K562 (cell line): ENCODE measurements around the gene CDC5L. TPM values are rescaled to one million over a fixed set of nuclear protein-coding genes. Genes with fewer than 3 reads are reported as not detected.

ENCODE experiments used
- ATAC-seq: fragments of 200-7000 bp; cut with Tn5 transposase; 3 replicates; pipeline ENCODE4 v1.9.1; 2020; ENCODE audit warnings: moderate library complexity
- BruUV-seq: library from RNA; stranded (reverse); fragments of 400-500 nt; replicated peaks from 2 replicates; lab custom pipeline; 2021; lab: Mats Ljungman, UMichigan
- CTCF ChIA-PET: fragments of 300-600 bp; formaldehyde crosslinking; extraction: SDS; loops from one replicate; lab custom pipeline; 2021; ENCODE audit warnings: low intra/inter-chr PET ratio; lab: Yijun Ruan, JAX
- POLR2A ChIA-PET: fragments of 300-600, 350-650 bp; sonication (Branson Sonifier 250); formaldehyde crosslinking; extraction: SDS; loops from one replicate; lab custom pipeline; 2021; ENCODE audit warnings: antibody characterized with exemption, inconsistent platforms; lab: Yijun Ruan, JAX
- DNase-seq, 4 experiments: peaks; one replicate each; pipeline versions ENCODE4 v3.0.0 to v3.0.0-alpha.2; 2011 to 2018; ENCODE audit warnings: low spot score in 3 of 4, mixed read lengths in 3 of 4; ENCODE audit errors: extremely low read depth in 1 of 4
- FAIRE-seq: peaks from 2 replicates; lab custom pipeline; 2011; peaks lifted over from hg19 to GRCh38; lab: Jason Lieb, UNC
- H2AFZ ChIP-seq: 2 replicates; pipeline ENCODE4 v1.6.0; 2011; ENCODE audit warnings: low read depth, low read length, control low read depth, inconsistent platforms
- H3K27ac ChIP-seq: fragments of 200-600 bp; 3 replicates; pipeline ENCODE4 v1.8.0; 2011; ENCODE audit warnings: low read depth, mild to moderate bottlenecking, control low read depth, inconsistent platforms, low read length, moderate library complexity, mixed read lengths; ENCODE audit errors: extremely low read depth
- H3K27me3 ChIP-seq, 2 experiments: fragments of 300-600 bp in 1 of 2; 2 replicates in 1 of 2; 3 replicates in 1 of 2; pipeline versions ENCODE4 v1.6.0 to v1.8.0; 2011; ENCODE audit warnings: inconsistent platforms in 2 of 2, low read length in 2 of 2, mild to moderate bottlenecking in 1 of 2, mixed read lengths in 1 of 2, moderate library complexity in 1 of 2; ENCODE audit not compliant: control insufficient read depth in 2 of 2, insufficient read depth in 2 of 2
- H3K36me3 ChIP-seq: fragments of 300-600 bp; 3 replicates; pipeline ENCODE4 v1.8.0; 2011; ENCODE audit warnings: mild to moderate bottlenecking, low read length, inconsistent platforms; ENCODE audit not compliant: control insufficient read depth, insufficient read depth
- H3K4me1 ChIP-seq, 2 experiments: fragments of 200-600 bp in 1 of 2; replicated peaks in 1 of 2; 2 replicates in 1 of 2; 3 replicates in 1 of 2; pipeline versions ENCODE4 v1.5.1 to v1.8.0; 2011; ENCODE audit warnings: inconsistent platforms in 2 of 2, low read length in 2 of 2, mild to moderate bottlenecking in 1 of 2, mixed read lengths in 1 of 2, moderate library complexity in 1 of 2; ENCODE audit not compliant: control insufficient read depth in 2 of 2, insufficient read depth in 2 of 2
- H3K4me2 ChIP-seq: 2 replicates; pipeline ENCODE4 v1.6.1; 2011; ENCODE audit warnings: low read length, control low read depth, inconsistent platforms, mixed read lengths; ENCODE audit not compliant: insufficient read depth
- H3K4me3 ChIP-seq: fragments of 200-600 bp; sonication (generic), shearing (Covaris generic); 2 replicates; pipeline ENCODE4 v1.5.1; 2016; ENCODE audit warnings: control low read depth, inconsistent platforms
- H3K79me2 ChIP-seq: fragments of 200-600 bp; 3 replicates; pipeline ENCODE4 v1.8.0; 2011; ENCODE audit warnings: low read length, inconsistent platforms; ENCODE audit not compliant: control insufficient read depth, insufficient read depth
- H3K9ac ChIP-seq, 2 experiments: 2 replicates each; pipeline versions ENCODE4 v1.6.0 to v1.6.1; 2011; ENCODE audit warnings: low read depth in 2 of 2, low read length in 2 of 2, control low read depth in 1 of 2, inconsistent platforms in 1 of 2, mild to moderate bottlenecking in 1 of 2, mixed read lengths in 1 of 2; ENCODE audit not compliant: insufficient read depth in 1 of 2
- H3K9me1 ChIP-seq: one replicate; pipeline ENCODE4 v1.6.0; 2011; ENCODE audit warnings: inconsistent platforms, mild to moderate bottlenecking, low read length, moderate library complexity; ENCODE audit not compliant: control insufficient read depth, insufficient read depth
- H3K9me3 ChIP-seq: replicated peaks from 2 replicates; pipeline ENCODE4 v1.5.1; 2011; ENCODE audit warnings: low read depth, low read length, inconsistent platforms; ENCODE audit not compliant: control insufficient read depth, insufficient read depth
- H4K20me1 ChIP-seq: replicated peaks from 2 replicates; pipeline ENCODE4 v1.6.1; 2011; ENCODE audit warnings: low read length, inconsistent platforms, mixed read lengths; ENCODE audit not compliant: control insufficient read depth, insufficient read depth
- NFIC ChIP-seq: fragments of 450-650 bp; IDR thresholded peaks from 2 replicates; pipeline ENCODE4 v1.6.1; 2017; ENCODE audit warnings: mild to moderate bottlenecking, inconsistent platforms
- PHB2 ChIP-seq: fragments of 450-650 bp; IDR thresholded peaks from 2 replicates; pipeline ENCODE4 v1.6.1; 2017; ENCODE audit warnings: low read depth
- SETDB1 ChIP-seq: IDR thresholded peaks from one replicate; pipeline ENCODE4 v1.6.1; 2012; ENCODE audit warnings: low read length, control low read depth, inconsistent platforms
- YY1 ChIP-seq, 3 experiments: IDR thresholded peaks; 2 replicates each; pipeline ENCODE4 v1.6.1; 2011; ENCODE audit warnings: low read length in 2 of 3, mild to moderate bottlenecking in 2 of 3, moderate library complexity in 2 of 3, borderline replicate concordance in 1 of 3, control low read depth in 1 of 3, low read depth in 1 of 3; ENCODE audit not compliant: insufficient read depth in 3 of 3, insufficient replicate concordance in 2 of 3, control insufficient read depth in 1 of 3, insufficient read length in 1 of 3; ENCODE audit errors: extremely low read depth in 1 of 3
- ZNF583 ChIP-seq: fragments of 250-450 bp; sonication (Bioruptor Pico); IDR thresholded peaks from 2 replicates; pipeline ENCODE4 v1.4.0; 2020
- in situ Hi-C: fragments of 300-500 bp; cut with MboI; formaldehyde crosslinking; loops from 4 replicates; pipeline ENCODE4 v1.15.0; 2018; ENCODE audit warnings: inconsistent platforms, mixed read lengths
- intact Hi-C: fragments of 100-400 bp; cut with micrococcal nuclease; formaldehyde crosslinking; loops from 2 replicates; pipeline ENCODE4 v1.14.2; 2022
- polyA plus RNA-seq, 8 experiments: library from polyadenylated mRNA; depleted of rRNA in 4 of 8; stranded (reverse) in 5 of 8; unstranded in 3 of 8; fragments of >200 nt; fragmentation: Nextera tagmentation in 2 of 8; fragmentation: Illumina TruSeq in 1 of 8; extraction: Ambion mirVana in 2 of 8; extraction: Trizol in 1 of 8; gene quantifications; 2 replicates each; pipeline versions ENCODE4 v1.2.1 to v1.2.3, GENCODE V29; 2011 to 2014; ENCODE audit warnings: inconsistent platforms in 1 of 8, missing spikeins in 1 of 8
- total RNA-seq, 7 experiments: library from RNA; depleted of rRNA in 6 of 7; stranded (reverse); fragments of >200 nt in 6 of 7; fragmentation: Illumina TruSeq in 2 of 7; extraction: Trizol in 2 of 7; gene quantifications; 2 replicates each; pipeline versions ENCODE4 v1.2.1 to v1.2.3, GENCODE V29; 2011 to 2021; ENCODE audit warnings: low replicate concordance in 1 of 7
- TF ChIP-seq, protein P1 (sequence below): fragments of 450-650 bp; IDR thresholded peaks from 2 replicates; pipeline ENCODE4 v1.6.1; 2018; ENCODE audit warnings: mild to moderate bottlenecking, low read depth; ENCODE audit not compliant: partially characterized antibody
- TF ChIP-seq, protein P2 (sequence below): sonication (generic); formaldehyde crosslinking; IDR thresholded peaks from 2 replicates; pipeline ENCODE4 v1.8.0; 2022; ENCODE audit warnings: missing genetic modification reagents, mild to moderate bottlenecking, borderline replicate concordance
- TF ChIP-seq, protein P3 (sequence below): fragments of 250-450 bp; sonication (Bioruptor Pico); IDR thresholded peaks from 2 replicates; pipeline ENCODE4 v1.8.0; 2022; ENCODE audit warnings: inconsistent platforms, mild to moderate bottlenecking, moderate library complexity, borderline replicate concordance
- TF ChIP-seq, protein P4 (sequence below): fragments of 250-450 bp; sonication (Bioruptor Pico); IDR thresholded peaks from 2 replicates; pipeline ENCODE4 v1.5.1; 2021; ENCODE audit warnings: mild to moderate bottlenecking
- TF ChIP-seq, protein P5 (sequence below): IDR thresholded peaks from 2 replicates; pipeline ENCODE4 v1.6.1; 2016; ENCODE audit warnings: missing genetic modification characterization, missing compliant biosample characterization

Gene CDC5L
- total and polyA plus RNA-seq, 9 of the 15 experiments (the other 6 are each of a cell fraction or from before 2014, with no cell fraction given), result 22.3 to 44.2 (median 30.8) TPM

DNA sequence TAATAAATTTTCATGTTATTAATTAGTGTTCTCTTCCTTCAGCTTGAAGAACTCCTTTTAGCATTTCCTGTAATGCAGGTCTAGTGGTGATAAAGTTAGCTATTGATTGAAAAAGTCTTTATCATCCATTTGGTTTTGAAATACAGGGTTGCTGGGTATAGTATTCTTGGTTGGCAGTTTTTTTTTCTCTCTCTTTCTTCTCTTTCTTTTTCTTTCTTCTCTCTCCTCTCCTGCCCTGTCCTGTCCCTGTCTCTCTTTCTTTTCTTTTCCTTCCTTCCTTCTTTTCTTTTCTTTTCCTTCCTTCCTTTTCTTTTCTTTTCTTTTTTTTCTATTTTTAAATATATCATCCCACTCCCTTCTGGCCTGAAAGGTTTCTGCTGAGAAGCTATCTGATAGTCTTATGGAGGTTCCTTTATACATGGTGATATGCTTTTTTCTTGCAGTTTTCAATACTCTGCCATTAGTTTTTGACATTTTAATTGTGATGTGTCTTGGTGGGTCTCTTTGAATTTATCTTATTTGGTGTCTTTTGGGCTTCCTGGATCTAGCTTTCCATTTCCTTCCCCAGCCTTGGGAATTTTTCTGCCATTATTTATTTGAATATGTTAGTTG lies 55.4 kb downstream of the CDC5L start:
- Histone ChIP-seq H2AFZ (no peak overlapping the region), H3K4me1 (no peaks in the 10 kb centered on the region; a peak in 1 of 5 replicates), H3K9me3 (no peaks in the 10 kb centered on the region), H3K4me2 (no peak overlapping the region), H3K27me3 (no peaks in the 10 kb centered on the region), H3K9me1 (no peaks in the 10 kb centered on the region), H4K20me1 (no peaks in the 10 kb centered on the region), H3K79me2 (peaks cover 12% of the 10 kb centered on the region), H3K4me3 (no peak overlapping the region), H3K9ac (no peak overlapping the region), H3K36me3 (peaks cover 54% of the 10 kb centered on the region), H3K27ac (no peak overlapping the region)
- FAIRE-seq (no peak), ATAC-seq (no peak), DNase-seq (no peak)
- no TSS peak for BruUV-seq
- in situ Hi-C loops, result no loop called here
- ChIA-PET POLR2A (interaction anchor here (0.8 kb wide), 1 partner anchor 21 kb away, joined by 3 read pairs; no protein-coding TSS in a partner anchor), CTCF (no interaction called here)
- intact Hi-C loops, result no loop called here
- TF ChIP-seq, protein P1, sequence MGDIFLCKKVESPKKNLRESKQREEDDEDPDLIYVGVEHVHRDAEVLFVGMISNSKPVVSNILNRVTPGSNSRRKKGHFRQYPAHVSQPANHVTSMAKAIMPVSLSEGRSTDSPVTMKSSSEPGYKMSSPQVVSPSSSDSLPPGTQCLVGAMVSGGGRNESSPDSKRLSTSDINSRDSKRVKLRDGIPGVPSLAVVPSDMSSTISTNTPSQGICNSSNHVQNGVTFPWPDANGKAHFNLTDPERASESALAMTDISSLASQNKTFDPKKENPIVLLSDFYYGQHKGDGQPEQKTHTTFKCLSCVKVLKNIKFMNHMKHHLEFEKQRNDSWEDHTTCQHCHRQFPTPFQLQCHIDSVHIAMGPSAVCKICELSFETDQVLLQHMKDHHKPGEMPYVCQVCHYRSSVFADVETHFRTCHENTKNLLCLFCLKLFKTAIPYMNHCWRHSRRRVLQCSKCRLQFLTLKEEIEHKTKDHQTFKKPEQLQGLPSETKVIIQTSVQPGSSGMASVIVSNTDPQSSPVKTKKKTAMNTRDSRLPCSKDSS, result peak; percentile 92
- TF ChIP-seq YY1 (IDR thresholded peaks at IDR 0.05; ENCODE audit: borderline replicate concordance in 1 of 3, control insufficient read depth in 1 of 3, extremely low read depth in 1 of 3, insufficient read depth in 3 of 3, insufficient read length in 1 of 3, insufficient replicate concordance in 2 of 3, low read depth in 1 of 3, low read length in 2 of 3) (no peak), SETDB1 (no peak), ZNF583 (CRISPR knock-in tag) (no peak), NFIC (no peak), PHB2 (no peak)
- TF ChIP-seq, protein P2, sequence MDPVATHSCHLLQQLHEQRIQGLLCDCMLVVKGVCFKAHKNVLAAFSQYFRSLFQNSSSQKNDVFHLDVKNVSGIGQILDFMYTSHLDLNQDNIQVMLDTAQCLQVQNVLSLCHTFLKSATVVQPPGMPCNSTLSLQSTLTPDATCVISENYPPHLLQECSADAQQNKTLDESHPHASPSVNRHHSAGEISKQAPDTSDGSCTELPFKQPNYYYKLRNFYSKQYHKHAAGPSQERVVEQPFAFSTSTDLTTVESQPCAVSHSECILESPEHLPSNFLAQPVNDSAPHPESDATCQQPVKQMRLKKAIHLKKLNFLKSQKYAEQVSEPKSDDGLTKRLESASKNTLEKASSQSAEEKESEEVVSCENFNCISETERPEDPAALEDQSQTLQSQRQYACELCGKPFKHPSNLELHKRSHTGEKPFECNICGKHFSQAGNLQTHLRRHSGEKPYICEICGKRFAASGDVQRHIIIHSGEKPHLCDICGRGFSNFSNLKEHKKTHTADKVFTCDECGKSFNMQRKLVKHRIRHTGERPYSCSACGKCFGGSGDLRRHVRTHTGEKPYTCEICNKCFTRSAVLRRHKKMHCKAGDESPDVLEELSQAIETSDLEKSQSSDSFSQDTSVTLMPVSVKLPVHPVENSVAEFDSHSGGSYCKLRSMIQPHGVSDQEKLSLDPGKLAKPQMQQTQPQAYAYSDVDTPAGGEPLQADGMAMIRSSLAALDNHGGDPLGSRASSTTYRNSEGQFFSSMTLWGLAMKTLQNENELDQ (CRISPR knock-in tag), result no peak
- TF ChIP-seq, protein P3, sequence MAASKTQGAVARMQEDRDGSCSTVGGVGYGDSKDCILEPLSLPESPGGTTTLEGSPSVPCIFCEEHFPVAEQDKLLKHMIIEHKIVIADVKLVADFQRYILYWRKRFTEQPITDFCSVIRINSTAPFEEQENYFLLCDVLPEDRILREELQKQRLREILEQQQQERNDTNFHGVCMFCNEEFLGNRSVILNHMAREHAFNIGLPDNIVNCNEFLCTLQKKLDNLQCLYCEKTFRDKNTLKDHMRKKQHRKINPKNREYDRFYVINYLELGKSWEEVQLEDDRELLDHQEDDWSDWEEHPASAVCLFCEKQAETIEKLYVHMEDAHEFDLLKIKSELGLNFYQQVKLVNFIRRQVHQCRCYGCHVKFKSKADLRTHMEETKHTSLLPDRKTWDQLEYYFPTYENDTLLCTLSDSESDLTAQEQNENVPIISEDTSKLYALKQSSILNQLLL (CRISPR knock-in tag), result no peak
- TF ChIP-seq, protein P4, sequence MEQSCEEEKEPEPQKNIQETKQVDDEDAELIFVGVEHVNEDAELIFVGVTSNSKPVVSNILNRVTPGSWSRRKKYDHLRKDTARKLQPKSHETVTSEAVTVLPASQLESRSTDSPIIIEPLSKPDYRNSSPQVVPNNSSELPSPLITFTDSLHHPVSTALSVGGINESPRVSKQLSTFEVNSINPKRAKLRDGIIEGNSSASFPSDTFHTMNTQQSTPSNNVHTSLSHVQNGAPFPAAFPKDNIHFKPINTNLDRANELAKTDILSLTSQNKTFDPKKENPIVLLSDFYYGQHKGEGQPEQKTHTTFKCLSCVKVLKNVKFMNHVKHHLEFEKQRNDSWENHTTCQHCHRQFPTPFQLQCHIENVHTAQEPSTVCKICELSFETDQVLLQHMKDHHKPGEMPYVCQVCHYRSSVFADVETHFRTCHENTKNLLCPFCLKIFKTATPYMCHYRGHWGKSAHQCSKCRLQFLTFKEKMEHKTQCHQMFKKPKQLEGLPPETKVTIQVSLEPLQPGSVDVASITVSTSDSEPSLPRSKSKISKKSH (CRISPR knock-in tag), result 0 out of 2 replicates have a peak, but pooled peaks have one; percentile 55
- TF ChIP-seq, protein P5, sequence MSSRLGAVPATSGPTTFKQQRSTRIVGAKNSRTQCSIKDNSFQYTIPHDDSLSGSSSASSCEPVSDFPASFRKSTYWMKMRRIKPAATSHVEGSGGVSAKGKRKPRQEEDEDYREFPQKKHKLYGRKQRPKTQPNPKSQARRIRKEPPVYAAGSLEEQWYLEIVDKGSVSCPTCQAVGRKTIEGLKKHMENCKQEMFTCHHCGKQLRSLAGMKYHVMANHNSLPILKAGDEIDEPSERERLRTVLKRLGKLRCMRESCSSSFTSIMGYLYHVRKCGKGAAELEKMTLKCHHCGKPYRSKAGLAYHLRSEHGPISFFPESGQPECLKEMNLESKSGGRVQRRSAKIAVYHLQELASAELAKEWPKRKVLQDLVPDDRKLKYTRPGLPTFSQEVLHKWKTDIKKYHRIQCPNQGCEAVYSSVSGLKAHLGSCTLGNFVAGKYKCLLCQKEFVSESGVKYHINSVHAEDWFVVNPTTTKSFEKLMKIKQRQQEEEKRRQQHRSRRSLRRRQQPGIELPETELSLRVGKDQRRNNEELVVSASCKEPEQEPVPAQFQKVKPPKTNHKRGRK (tag), result peak; percentile 94
